Gastrocnemius medialis (tissue), 4 donors: ENCODE data around the gene CFAP92. TPM values are rescaled to one million over a fixed set of nuclear protein-coding genes. Genes with fewer than 3 reads are reported as not detected.

Experiments used
- ATAC-seq, 2 donors: fragments of 150-250 bp; one replicate each; pipeline ENCODE4 v1.9.1; 2016
- DNase-seq, 2 donors: peaks; one replicate each; pipeline ENCODE4 v3.0.0-alpha.2; 2019
- H3K27ac ChIP-seq, 4 donors: fragments of 200-600 bp; sonication (generic); 1 replicate in 1 of 4; 2 replicates in 3 of 4; pipeline ENCODE4 v1.5.1; 2016 to 2018; ENCODE audit warnings: mild to moderate bottlenecking in 2 of 4, moderate library complexity in 1 of 4
- H3K27me3 ChIP-seq, 3 donors: fragments of 200-600 bp; sonication (generic) in 2 of 3; 1 replicate in 1 of 3; 2 replicates in 2 of 3; pipeline versions ENCODE4 v1.5.1 to v1.6.0; 2016 to 2019; ENCODE audit warnings: mild to moderate bottlenecking in 1 of 3, moderate library complexity in 1 of 3
- H3K36me3 ChIP-seq, 2 donors: fragments of 200-600 bp; sonication (generic) in 1 of 2; one replicate each; pipeline ENCODE4 v1.5.1; 2017 to 2018
- H3K4me1 ChIP-seq, 2 donors: fragments of 200-600 bp; sonication (generic) in 1 of 2; one replicate each; pipeline ENCODE4 v1.5.1; 2016 to 2017; ENCODE audit warnings: mild to moderate bottlenecking in 2 of 2
- H3K4me3 ChIP-seq, 4 donors: fragments of 200-600 bp; sonication (generic) in 3 of 4; 1 replicate in 1 of 4; 2 replicates in 3 of 4; pipeline ENCODE4 v1.5.1; 2016 to 2019; ENCODE audit warnings: mild to moderate bottlenecking in 2 of 4
- H3K9me3 ChIP-seq, 3 donors: fragments of 200-600 bp; sonication (generic) in 2 of 3; 1 replicate in 1 of 3; 2 replicates in 2 of 3; pipeline ENCODE4 v1.5.1; 2016 to 2019
- POLR2A ChIP-seq, 2 donors: fragments of 450-650 bp; IDR thresholded peaks; one replicate each; pipeline ENCODE4 v1.6.1; 2017; ENCODE audit warnings: antibody characterized with exemption in 2 of 2, mild to moderate bottlenecking in 2 of 2, moderate library complexity in 2 of 2
- in situ Hi-C, 4 donors: fragments of 200-750 bp; cut with MboI; loops; one replicate each; pipeline versions ENCODE4 v1.15.0 to v1.8.0; 2017; ENCODE audit warnings: low sequenced_read_pairs in 4 of 4
- intact Hi-C: fragments of 100-400 bp; cut with DNase I; formaldehyde crosslinking; loops from one replicate; pipeline ENCODE4 v1.15.1; 2023; ENCODE audit warnings: low total_unique reads
- total RNA-seq, 4 donors: library from RNA; depleted of rRNA; stranded (reverse); fragments of >200 nt; gene quantifications; one replicate each; pipeline versions ENCODE4 v1.1.0 to v1.2.3, GENCODE V29; 2016
- TF ChIP-seq, protein P1 (sequence below), 5 experiments: fragments of 450-650 bp in 3 of 5; fragments of 200-600 bp in 2 of 5; sonication (generic) in 2 of 5; IDR thresholded peaks in 4 of 5; conservative IDR thresholded peaks in 1 of 5; 1 replicate in 4 of 5; 2 replicates in 1 of 5; pipeline ENCODE4 v1.5.1; 2016 to 2019; ENCODE audit warnings: antibody characterized with exemption in 5 of 5, mild to moderate bottlenecking in 3 of 5, moderate library complexity in 3 of 5

The CFAP92 gene
- total RNA-seq, 4 donors from 2014 or later = 0.07 to 0.34 (median 0.20) TPM; not detected in 1

DNA sequence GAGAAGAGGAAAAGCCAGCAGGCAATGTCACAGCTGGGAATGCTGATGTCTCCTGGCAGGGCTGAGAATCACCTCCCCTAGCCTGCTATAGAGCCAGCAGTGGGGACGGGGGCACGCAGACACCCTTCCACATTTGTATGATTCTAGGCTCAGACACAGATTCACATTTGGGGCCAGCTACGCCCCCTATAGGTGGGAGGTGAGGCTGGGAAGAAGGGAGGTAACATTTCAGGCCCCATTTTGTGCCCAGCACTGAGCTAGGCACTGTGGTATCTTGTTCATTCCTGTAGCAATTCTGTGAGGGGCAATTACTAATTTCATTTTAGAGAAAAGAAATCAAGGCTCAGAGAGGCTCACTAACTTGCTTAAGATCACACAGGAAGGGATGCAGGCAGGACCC, 130.3 kb downstream of the CFAP92 start:
- Histone ChIP-seq H3K27me3 (no peaks in the 10 kb centered on the region), H3K36me3 (no peaks in the 10 kb centered on the region), H3K4me3 (no peak overlapping the region), H3K27ac (no peak overlapping the region), H3K4me1 (peaks cover 8 to 9% of the 10 kb centered on the region in 2 donors), H3K9me3 (no peaks in the 10 kb centered on the region)
- TF ChIP-seq POLR2A (IDR thresholded peaks at IDR 0.05) = no peak
- TF ChIP-seq, protein P1, sequence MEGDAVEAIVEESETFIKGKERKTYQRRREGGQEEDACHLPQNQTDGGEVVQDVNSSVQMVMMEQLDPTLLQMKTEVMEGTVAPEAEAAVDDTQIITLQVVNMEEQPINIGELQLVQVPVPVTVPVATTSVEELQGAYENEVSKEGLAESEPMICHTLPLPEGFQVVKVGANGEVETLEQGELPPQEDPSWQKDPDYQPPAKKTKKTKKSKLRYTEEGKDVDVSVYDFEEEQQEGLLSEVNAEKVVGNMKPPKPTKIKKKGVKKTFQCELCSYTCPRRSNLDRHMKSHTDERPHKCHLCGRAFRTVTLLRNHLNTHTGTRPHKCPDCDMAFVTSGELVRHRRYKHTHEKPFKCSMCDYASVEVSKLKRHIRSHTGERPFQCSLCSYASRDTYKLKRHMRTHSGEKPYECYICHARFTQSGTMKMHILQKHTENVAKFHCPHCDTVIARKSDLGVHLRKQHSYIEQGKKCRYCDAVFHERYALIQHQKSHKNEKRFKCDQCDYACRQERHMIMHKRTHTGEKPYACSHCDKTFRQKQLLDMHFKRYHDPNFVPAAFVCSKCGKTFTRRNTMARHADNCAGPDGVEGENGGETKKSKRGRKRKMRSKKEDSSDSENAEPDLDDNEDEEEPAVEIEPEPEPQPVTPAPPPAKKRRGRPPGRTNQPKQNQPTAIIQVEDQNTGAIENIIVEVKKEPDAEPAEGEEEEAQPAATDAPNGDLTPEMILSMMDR (IDR thresholded peaks at IDR 0.05 in 4 of 5, conservative IDR thresholded peaks at IDR 0.05 in 1 of 5) = peak in 4 of 5 experiments; percentile 12 to 43 (median 26)
- intact Hi-C loops (no loop called here), in situ Hi-C loops (loop anchor here in 1 of 4 donors (25.0 kb wide), 1 partner anchor 176 kb away; no protein-coding TSS in a partner anchor)
- DNase-seq (no peak), ATAC-seq (peak in 1 of 2 donors; percentile 28)

DNA sequence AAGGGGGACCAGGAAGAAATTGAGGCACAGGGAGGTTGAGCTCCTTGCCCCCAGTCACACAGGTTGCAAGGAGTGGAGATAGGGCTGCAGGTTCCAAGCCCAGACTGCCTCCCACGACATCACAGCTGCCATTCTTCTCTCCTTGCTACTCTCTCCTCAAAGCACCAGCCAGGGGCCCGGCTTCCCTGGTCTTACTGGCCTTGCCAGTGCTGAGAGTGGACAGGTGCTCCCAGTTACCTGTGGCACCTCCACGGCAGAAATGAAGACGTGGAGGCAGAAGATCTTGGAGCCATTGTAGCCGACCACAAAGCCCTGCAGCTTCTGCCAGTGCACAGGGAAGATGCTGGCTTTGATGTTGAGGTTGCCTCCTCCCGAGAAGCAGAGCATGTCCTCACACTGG, 132.4 kb downstream of the CFAP92 start:
- no peaks in the 10 kb centered on the region for H3K9me3 ChIP-seq
- intact Hi-C loops (no loop called here), in situ Hi-C loops (loop anchor here in 1 of 4 donors (25.0 kb wide), 1 partner anchor 174 kb away; no protein-coding TSS in a partner anchor)
- no peaks in the 10 kb centered on the region for H3K36me3 ChIP-seq
- H3K4me1 ChIP-seq = peaks cover 8 to 9% of the 10 kb centered on the region in 2 donors
- no peaks in the 10 kb centered on the region for H3K27me3 ChIP-seq
- no peak for DNase-seq
- no peak overlapping the region for H3K27ac ChIP-seq
- TF ChIP-seq, protein P1 (IDR thresholded peaks at IDR 0.05 in 4 of 5, conservative IDR thresholded peaks at IDR 0.05 in 1 of 5) = no peak
- no peak for TF ChIP-seq POLR2A (IDR thresholded peaks at IDR 0.05)
- H3K4me3 ChIP-seq = no peak overlapping the region
- ATAC-seq = no peak

Other genes with a start within 250 kb of the CFAP92 start
- gene ACAD9, start 114.5 kb downstream of the CFAP92 start, total RNA-seq = 10 to 100 TPM; 26.3 to 43.0 (median 37.5) TPM
- gene EFCC1, start 7.2 kb upstream of the CFAP92 start, total RNA-seq = 1 to 10 TPM in 1 of 4 donors, under 1 TPM in 3; 0.26 to 1.2 (median 0.45) TPM
- under 1 TPM in 1 of 4 donors, not detected in 3; 0.42 TPM for gene GP9, start 66.7 kb upstream of the CFAP92 start, total RNA-seq
- gene RAB43, start 127.7 kb upstream of the CFAP92 start, total RNA-seq = 1 to 10 TPM; 1.1 to 3.9 (median 2.5) TPM
- gene ISY1, start 167.0 kb upstream of the CFAP92 start, total RNA-seq = 10 to 100 TPM; 19.6 to 34.9 (median 22.3) TPM
- 1,000 to 10,000 TPM in 2 of 4 donors, 100 to 1,000 TPM in 2; 784 to 1,263 (median 979) TPM for gene CNBP, start 189.8 kb upstream of the CFAP92 start, total RNA-seq